Measurements from ENCODE around the gene PTPN4. TPM values are rescaled to one million over a fixed set of nuclear protein-coding genes. Genes with fewer than 3 reads are reported as not detected.

PTPN4 gene
- total and polyA plus RNA-seq, 2 donors (not counting 3 experiments of a cell fraction or from before 2014, with no cell fraction given), result 6.8 to 29.6 TPM

DNA sequence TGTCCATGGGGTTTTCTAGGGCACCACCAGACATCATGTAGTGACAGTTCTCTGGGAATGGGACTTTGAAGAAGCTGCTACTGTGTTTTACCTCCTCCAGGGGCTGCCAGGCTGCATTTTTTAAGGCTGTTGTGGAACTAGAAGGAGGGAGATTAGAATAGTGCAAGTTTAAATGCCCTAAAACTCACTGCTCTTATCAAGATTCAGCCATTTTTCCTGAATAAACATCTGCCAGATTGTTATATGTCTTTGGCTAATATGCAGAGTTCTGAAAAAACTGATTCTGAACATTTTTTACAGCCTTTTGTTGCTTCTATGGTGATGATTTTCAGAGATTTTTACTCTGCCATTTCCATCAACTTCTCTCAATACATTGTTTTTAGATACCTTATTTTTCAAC, 244.5 kb downstream of the PTPN4 start:
- Histone ChIP-seq H3K4me2 (ENCODE audit: insufficient read depth, low read length) (no peak overlapping the region), H3K36me3 (ENCODE audit: control insufficient read depth in 2 of 2, extremely low read depth in 1 of 2, insufficient read depth in 2 of 2, low read length in 2 of 2) (no peaks in the 10 kb centered on the region), H3K27me3 (ENCODE audit: control insufficient read depth in 2 of 2, insufficient read depth in 2 of 2, low read length in 2 of 2) (no peaks in the 10 kb centered on the region), H3K4me1 (ENCODE audit: control insufficient read depth, extremely low read depth, insufficient read depth, low read length) (no peaks in the 10 kb centered on the region), H3K9me1 (replicated peaks; ENCODE audit: control insufficient read depth, extremely low read depth, insufficient read depth, low read length) (no peaks in the 10 kb centered on the region), H3K9me3 (replicated peaks; ENCODE audit: control insufficient read depth, insufficient read depth, low read length) (no peaks in the 10 kb centered on the region), H3K79me2 (ENCODE audit: control insufficient read depth, insufficient read depth, low read length) (no peaks in the 10 kb centered on the region), H3K27ac (ENCODE audit: insufficient read depth, low read depth, low read length) (no peak overlapping the region), H3K4me3 (replicated peaks in 1 of 3; ENCODE audit: insufficient read depth in 1 of 3, low read depth in 1 of 3, low read length in 3 of 3) (no peak overlapping the region), H4K20me1 (replicated peaks; ENCODE audit: control insufficient read depth, extremely low read depth, insufficient read depth, low read length) (no peaks in the 10 kb centered on the region), H2AFZ (ENCODE audit: low read depth, low read length) (no peak overlapping the region), H3K9ac (replicated peaks; ENCODE audit: extremely low read depth, insufficient read depth, low read length) (no peak overlapping the region)
- ChIA-PET POLR2A (no interaction called here), CTCF (interaction anchor here (1.8 to 2.6 kb wide), 2 partner anchors 10 to 12 kb away, joined by 4 to 7 read pairs; no protein-coding TSS in a partner anchor)
- FAIRE-seq, result no peak
- dilution Hi-C loops (cut with MboI; ENCODE audit: extremely low pct_ligation_motif_present, low sequenced_read_pairs), result no loop called here
- intact Hi-C loops (cut with micrococcal nuclease), result no loop called here
- TF ChIP-seq JUN (IDR thresholded peaks at IDR 0.05; ENCODE audit: borderline replicate concordance, insufficient read depth, insufficient read length, low read depth) (no peak), EZH2 (IDR thresholded peaks at IDR 0.05; ENCODE audit: borderline replicate concordance, low read depth, low read length, severe bottlenecking) (no peak), POLR2A (IDR thresholded peaks at IDR 0.05; ENCODE audit: low read depth, low read length) (no peak), POLR2AphosphoS5 (IDR thresholded peaks at IDR 0.05; ENCODE audit: insufficient read depth, low read depth, low read length) (no peak), MYC (IDR thresholded peaks at IDR 0.05; ENCODE audit: low read depth, low read length) (no peak), FOS (IDR thresholded peaks at IDR 0.05; ENCODE audit: borderline replicate concordance, insufficient read depth, low read length) (no peak), GATA2 (IDR thresholded peaks at IDR 0.05; ENCODE audit: insufficient read depth, insufficient read length, low read depth, low read length) (no peak)
- TF ChIP-seq, protein P1, sequence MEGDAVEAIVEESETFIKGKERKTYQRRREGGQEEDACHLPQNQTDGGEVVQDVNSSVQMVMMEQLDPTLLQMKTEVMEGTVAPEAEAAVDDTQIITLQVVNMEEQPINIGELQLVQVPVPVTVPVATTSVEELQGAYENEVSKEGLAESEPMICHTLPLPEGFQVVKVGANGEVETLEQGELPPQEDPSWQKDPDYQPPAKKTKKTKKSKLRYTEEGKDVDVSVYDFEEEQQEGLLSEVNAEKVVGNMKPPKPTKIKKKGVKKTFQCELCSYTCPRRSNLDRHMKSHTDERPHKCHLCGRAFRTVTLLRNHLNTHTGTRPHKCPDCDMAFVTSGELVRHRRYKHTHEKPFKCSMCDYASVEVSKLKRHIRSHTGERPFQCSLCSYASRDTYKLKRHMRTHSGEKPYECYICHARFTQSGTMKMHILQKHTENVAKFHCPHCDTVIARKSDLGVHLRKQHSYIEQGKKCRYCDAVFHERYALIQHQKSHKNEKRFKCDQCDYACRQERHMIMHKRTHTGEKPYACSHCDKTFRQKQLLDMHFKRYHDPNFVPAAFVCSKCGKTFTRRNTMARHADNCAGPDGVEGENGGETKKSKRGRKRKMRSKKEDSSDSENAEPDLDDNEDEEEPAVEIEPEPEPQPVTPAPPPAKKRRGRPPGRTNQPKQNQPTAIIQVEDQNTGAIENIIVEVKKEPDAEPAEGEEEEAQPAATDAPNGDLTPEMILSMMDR (IDR thresholded peaks at IDR 0.05; ENCODE audit: extremely low read depth in 1 of 2, insufficient read depth in 1 of 2, low read depth in 1 of 2, low read length in 2 of 2), result no peak
- TF ChIP-seq, protein P2, sequence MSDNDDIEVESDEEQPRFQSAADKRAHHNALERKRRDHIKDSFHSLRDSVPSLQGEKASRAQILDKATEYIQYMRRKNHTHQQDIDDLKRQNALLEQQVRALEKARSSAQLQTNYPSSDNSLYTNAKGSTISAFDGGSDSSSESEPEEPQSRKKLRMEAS (IDR thresholded peaks at IDR 0.05; ENCODE audit: insufficient read depth, insufficient read length), result no peak
- no TSS peak for BruUV-seq (replicated peaks)
- DNase-seq (ENCODE audit: low read depth, low spot score), result no peak
